Hepatocyte (in vitro differentiated cells): ENCODE measurements around the gene COQ9. TPM values are rescaled to one million over a fixed set of nuclear protein-coding genes. Genes with fewer than 3 reads are reported as not detected.

Source experiments
- DNase-seq: peaks from one replicate; pipeline ENCODE4 v3.0.0-alpha.2; 2016; ENCODE audit warnings: low spot score
- H2AFZ ChIP-seq: fragments of 200-600 bp; sonication (generic); 2 replicates; pipeline ENCODE4 v1.6.0; 2016; ENCODE audit warnings: antibody characterized with exemption, mild to moderate bottlenecking
- H3K27ac ChIP-seq: fragments of 200-600 bp; sonication (generic); 2 replicates; pipeline ENCODE4 v1.5.1; 2016; ENCODE audit warnings: mild to moderate bottlenecking
- H3K27me3 ChIP-seq: fragments of 200-600 bp; sonication (generic); 2 replicates; pipeline ENCODE4 v1.6.1; 2016
- H3K36me3 ChIP-seq: fragments of 200-600 bp; sonication (generic); replicated peaks from 2 replicates; pipeline ENCODE4 v1.5.1; 2016; ENCODE audit warnings: low read depth; ENCODE audit not compliant: insufficient read depth
- H3K4me1 ChIP-seq: fragments of 200-600 bp; sonication (generic); 2 replicates; pipeline ENCODE4 v1.5.1; 2016; ENCODE audit warnings: mild to moderate bottlenecking, moderate library complexity; ENCODE audit not compliant: insufficient read depth
- H3K4me2 ChIP-seq: fragments of 200-600 bp; sonication (generic); 2 replicates; pipeline ENCODE4 v1.6.0; 2016
- H3K4me3 ChIP-seq: fragments of 200-600 bp; sonication (generic); 2 replicates; pipeline ENCODE4 v1.5.1; 2016; ENCODE audit warnings: mild to moderate bottlenecking
- H3K79me2 ChIP-seq: fragments of 200-600 bp; sonication (generic); 2 replicates; pipeline ENCODE4 v1.6.0; 2017; ENCODE audit warnings: mild to moderate bottlenecking
- H3K9me2 ChIP-seq: fragments of 200-600 bp; sonication (generic); replicated peaks from 2 replicates; pipeline ENCODE4 v1.6.0; 2017; ENCODE audit warnings: mild to moderate bottlenecking; ENCODE audit not compliant: insufficient read depth
- H3K9me3 ChIP-seq: fragments of 200-600 bp; sonication (generic); 2 replicates; pipeline ENCODE4 v1.5.1; 2016; ENCODE audit warnings: low read depth, mild to moderate bottlenecking
- H4K20me1 ChIP-seq: fragments of 200-600 bp; sonication (generic); 2 replicates; pipeline ENCODE4 v1.6.0; 2016; ENCODE audit warnings: mild to moderate bottlenecking; ENCODE audit not compliant: insufficient read depth, poor library complexity, severe bottlenecking
- CTCF ChIP-seq: fragments of 200-600 bp; sonication (generic); IDR thresholded peaks from 2 replicates; pipeline ENCODE4 v1.5.1; 2016; ENCODE audit warnings: antibody characterized with exemption, mild to moderate bottlenecking; ENCODE audit not compliant: poor library complexity
- EZH2 ChIP-seq: fragments of 200-600 bp; sonication (generic); IDR thresholded peaks from 2 replicates; pipeline ENCODE4 v1.6.1; 2016; ENCODE audit warnings: antibody characterized with exemption, mild to moderate bottlenecking, borderline replicate concordance
- EZH2phosphoT487 ChIP-seq: fragments of 200-600 bp; sonication (generic); IDR thresholded peaks from one replicate; pipeline ENCODE4 v1.6.1; 2018; ENCODE audit warnings: antibody characterized with exemption, mild to moderate bottlenecking, low read depth, moderate library complexity; ENCODE audit not compliant: unreplicated experiment, severe bottlenecking
- WGBS: methylation state at CpG from one replicate; pipeline ENCODE4 v1.1.6; 2016; ENCODE audit warnings: low lambda C conversion rate; ENCODE audit errors: missing lambda C conversion rate; 5-methylcytosine and 5-hydroxymethylcytosine counted together
- polyA plus RNA-seq: library from polyadenylated mRNA; unstranded; fragments of >200 nt; fragmentation: Nextera tagmentation; extraction: Ambion mirVana; gene quantifications from 2 replicates; pipeline ENCODE4 v1.2.1, GENCODE V29; 2016
- total RNA-seq: library from RNA; depleted of rRNA; stranded (reverse); fragments of >200 nt; gene quantifications from 2 replicates; pipeline ENCODE4 v1.2.3, GENCODE V29; 2014

Gene COQ9
- total and polyA plus RNA-seq, 2 experiments from 2014 or later, result 61.9 to 81.5 TPM

- peak overlapping the region; percentile 93 for H3K27ac ChIP-seq
- H3K4me3 ChIP-seq, result peak overlapping the region; percentile 29
- H3K9me2 ChIP-seq, result no peaks in the 10 kb centered on the region
- H3K27me3 ChIP-seq, result no peaks in the 10 kb centered on the region
- H3K79me2 ChIP-seq, result peaks cover 81% of the 10 kb centered on the region
- WGBS, result 27% methylated on average over 15 of the region's 15 CpGs
- peaks cover 26% of the 10 kb centered on the region for H4K20me1 ChIP-seq
- no peak overlapping the region for H2AFZ ChIP-seq
- H3K36me3 ChIP-seq, result no peaks in the 10 kb centered on the region
- TF ChIP-seq EZH2phosphoT487 (no peak), EZH2 (no peak)
- peaks cover 77% of the 10 kb centered on the region for H3K4me1 ChIP-seq
- DNase-seq, result peak; percentile 90
- H3K9me3 ChIP-seq, result no peaks in the 10 kb centered on the region
- peak overlapping the region; percentile 84 for H3K4me2 ChIP-seq
Measured at GRCh38 chr16:57479976-57480753, 32.9 kb downstream of the COQ9 start.

GRCh38 chr16:57480754-57481230 is 33.5 kb downstream of the COQ9 start:
- Histone ChIP-seq H3K4me1 (peaks cover 81% of the 10 kb centered on the region), H3K36me3 (no peaks in the 10 kb centered on the region), H3K27me3 (no peaks in the 10 kb centered on the region), H3K79me2 (peaks cover 87% of the 10 kb centered on the region), H4K20me1 (peaks cover 26% of the 10 kb centered on the region), H3K4me3 (no peak overlapping the region), H2AFZ (no peak overlapping the region), H3K9me2 (no peaks in the 10 kb centered on the region), H3K27ac (peak overlapping the region; percentile 93), H3K4me2 (peak overlapping the region; percentile 84), H3K9me3 (no peaks in the 10 kb centered on the region)
- WGBS, result 73% methylated on average over 6 of the region's 6 CpGs
- DNase-seq, result no peak
- TF ChIP-seq EZH2, result no peak
- no peak for TF ChIP-seq CTCF
- TF ChIP-seq EZH2phosphoT487, result no peak

- Histone ChIP-seq H3K4me2 (no peak overlapping the region), H3K27ac (peak overlapping the region; percentile 93), H3K4me3 (no peak overlapping the region), H3K36me3 (no peaks in the 10 kb centered on the region), H4K20me1 (peaks cover 21% of the 10 kb centered on the region), H2AFZ (no peak overlapping the region), H3K27me3 (no peaks in the 10 kb centered on the region), H3K79me2 (peaks cover 85% of the 10 kb centered on the region), H3K4me1 (peaks cover 78% of the 10 kb centered on the region), H3K9me3 (no peaks in the 10 kb centered on the region), H3K9me2 (no peaks in the 10 kb centered on the region)
- DNase-seq, result no peak
- TF ChIP-seq EZH2, result no peak
- no peak for TF ChIP-seq EZH2phosphoT487
- no peak for TF ChIP-seq CTCF
- WGBS, result 93% methylated on average over 4 of the region's 4 CpGs
Measured at GRCh38 chr16:57481421-57481820, 34.1 kb downstream of the COQ9 start.

GRCh38 chr16:57482845-57483545 is 35.7 kb downstream of the COQ9 start:
- H3K4me1 ChIP-seq, result peaks cover 71% of the 10 kb centered on the region

More at GRCh38 chr16:57482845-57483545, 35.7 kb downstream of the COQ9 start:
- Histone ChIP-seq H4K20me1 (peaks cover 8% of the 10 kb centered on the region), H3K9me3 (no peaks in the 10 kb centered on the region), H3K27ac (peak overlapping the region; percentile 92), H3K4me2 (peak overlapping the region; percentile 95), H3K79me2 (peaks cover 73% of the 10 kb centered on the region), H2AFZ (no peak overlapping the region), H3K9me2 (no peaks in the 10 kb centered on the region), H3K36me3 (no peaks in the 10 kb centered on the region), H3K27me3 (no peaks in the 10 kb centered on the region), H3K4me3 (no peak overlapping the region)
- peak; percentile 71 for DNase-seq
- 72% methylated on average over 14 of the region's 14 CpGs for WGBS
- TF ChIP-seq EZH2 (no peak), CTCF (no peak), EZH2phosphoT487 (no peak)
